Glutamatergic neuron (in vitro differentiated cells): ENCODE measurements around the gene TXNDC11. TPM values are rescaled to one million over a fixed set of nuclear protein-coding genes. Genes with fewer than 3 reads are reported as not detected.

Experiments used
- DNase-seq: peaks from one replicate; pipeline ENCODE4 v3.0.0; 2022
- H3K27ac Mint-ChIP-seq: one replicate; pipeline ENCODE4 v1.8.0; 2020; ENCODE audit warnings: mild to moderate bottlenecking, mixed read lengths, inconsistent platforms; ENCODE audit not compliant: unreplicated experiment
- H3K27me3 Mint-ChIP-seq: one replicate; pipeline ENCODE4 v1.8.0; 2020; ENCODE audit warnings: mild to moderate bottlenecking, moderate library complexity, mixed read lengths, inconsistent platforms; ENCODE audit not compliant: unreplicated experiment
- H3K36me3 Mint-ChIP-seq: one replicate; pipeline ENCODE4 v1.8.0; 2020; ENCODE audit warnings: mild to moderate bottlenecking, mixed read lengths, inconsistent platforms; ENCODE audit not compliant: unreplicated experiment
- H3K4me1 Mint-ChIP-seq: one replicate; pipeline ENCODE4 v1.8.0; 2020; ENCODE audit warnings: mild to moderate bottlenecking, low read depth, mixed read lengths, inconsistent platforms; ENCODE audit not compliant: unreplicated experiment
- H3K4me3 Mint-ChIP-seq: one replicate; pipeline ENCODE4 v1.8.0; 2020; ENCODE audit warnings: mild to moderate bottlenecking, mixed read lengths, inconsistent platforms; ENCODE audit not compliant: unreplicated experiment
- H3K9me3 Mint-ChIP-seq: one replicate; pipeline ENCODE4 v1.8.0; 2020; ENCODE audit warnings: mild to moderate bottlenecking, moderate library complexity, mixed read lengths, inconsistent platforms; ENCODE audit not compliant: unreplicated experiment
- CTCF ChIP-seq: fragments of 200-600 bp; sonication (generic); IDR thresholded peaks from one replicate; pipeline ENCODE4 v1.5.0; 2021; ENCODE audit not compliant: partially characterized antibody, unreplicated experiment
- total RNA-seq: library from RNA; stranded (reverse); fragmentation: NEBNext Ultra II Directional; extraction: Animal tissue kit (Norgen Biotek cat#: 25700); gene quantifications from one replicate; pipeline ENCODE4 v1.2.1, GENCODE V29; 2021; ENCODE audit not compliant: unreplicated experiment

Gene TXNDC11
- total RNA-seq, 1 donor from 2014 or later, result 18.4 TPM

DNA sequence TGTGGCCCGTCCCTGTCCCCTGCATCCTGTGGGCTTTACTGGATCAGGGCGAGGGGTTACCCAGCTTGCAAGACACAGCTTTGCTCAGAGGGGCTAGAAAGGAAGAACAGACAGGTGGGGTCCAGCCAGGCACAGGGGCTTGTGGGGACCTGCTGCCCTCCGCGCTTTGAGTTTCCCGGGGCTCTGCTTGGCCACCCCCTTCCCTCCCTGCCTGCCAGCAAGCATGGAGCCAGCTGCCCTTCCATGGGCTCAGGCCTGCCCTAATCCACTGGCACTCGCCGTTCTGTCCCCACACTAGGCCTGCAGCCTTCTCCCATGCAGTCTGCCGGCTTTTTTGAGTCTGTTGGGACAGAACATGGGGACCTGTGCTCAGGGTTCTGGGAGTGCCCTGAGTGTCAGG is 71.0 kb downstream of the TXNDC11 start:
- Mint-ChIP-seq H3K36me3 (no peaks in the 10 kb centered on the region), H3K4me1 (peaks cover 39% of the 10 kb centered on the region), H3K9me3 (peaks cover 34% of the 10 kb centered on the region), H3K4me3 (peak overlapping the region; percentile 94), H3K27me3 (peaks cover 33% of the 10 kb centered on the region), H3K27ac (peak overlapping the region; percentile 98)
- no peak for DNase-seq
- TF ChIP-seq CTCF, result no peak

GRCh38 chr16:11671271-11671670 is 71.4 kb downstream of the TXNDC11 start:
- no peaks in the 10 kb centered on the region for H3K36me3 Mint-ChIP-seq

DNA sequence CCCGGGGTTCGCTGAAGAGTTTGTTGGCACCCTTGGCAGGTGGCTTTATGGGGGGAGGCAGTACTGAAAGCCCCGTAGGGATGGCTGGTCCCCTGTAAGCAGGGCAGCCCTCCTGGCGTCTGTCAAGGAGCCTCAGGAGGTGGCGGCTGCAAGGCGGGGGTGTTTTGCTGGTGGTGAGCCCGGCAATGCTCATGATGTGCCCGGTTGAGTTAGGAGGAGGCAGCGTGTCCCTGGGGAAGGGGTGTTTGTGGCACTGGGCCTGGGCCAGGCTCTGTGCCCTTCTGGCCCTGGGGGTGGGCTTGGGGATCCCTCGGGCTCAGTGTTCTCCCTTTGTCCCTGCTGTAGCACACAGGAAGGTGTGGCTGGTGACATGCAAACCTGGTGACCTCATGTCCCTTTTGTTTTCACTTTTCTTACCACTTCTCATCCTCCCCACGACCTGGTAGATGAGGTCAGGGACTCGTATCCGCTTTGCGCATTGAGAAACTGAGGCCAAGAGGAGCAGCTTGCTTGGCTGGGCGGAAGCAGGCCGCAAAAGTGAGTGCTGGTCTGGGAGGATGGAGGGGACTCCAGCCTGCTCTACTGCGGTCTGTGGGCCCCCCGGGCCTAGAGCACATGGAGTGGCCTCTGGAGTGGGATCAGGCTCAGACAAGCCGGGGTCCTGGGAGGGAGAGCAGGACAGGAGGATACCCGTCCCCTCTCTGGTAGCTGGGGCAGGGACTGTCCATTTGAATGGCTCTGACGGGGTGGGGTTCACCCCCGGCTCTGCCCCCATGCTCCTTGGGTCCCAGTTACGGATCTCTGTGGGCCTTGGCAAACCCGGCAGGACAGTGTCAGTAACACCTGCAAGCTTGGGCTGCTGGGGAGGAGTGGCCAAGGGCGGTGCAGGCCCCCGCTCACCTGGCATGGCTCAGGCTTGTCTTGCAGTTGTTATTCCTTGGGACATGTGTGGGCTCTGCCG is 72.2 kb downstream of the TXNDC11 start:
- peak overlapping the region; percentile 94 for H3K4me3 Mint-ChIP-seq
- H3K27me3 Mint-ChIP-seq, result peaks cover 35% of the 10 kb centered on the region
- H3K4me1 Mint-ChIP-seq, result peaks cover 44% of the 10 kb centered on the region
- no peak for TF ChIP-seq CTCF
- H3K36me3 Mint-ChIP-seq, result no peaks in the 10 kb centered on the region
- H3K27ac Mint-ChIP-seq, result peak overlapping the region; percentile 98
- peaks cover 45% of the 10 kb centered on the region for H3K9me3 Mint-ChIP-seq
- peak; percentile 68 for DNase-seq

More at GRCh38 chr16:11671271-11671670, 71.4 kb downstream of the TXNDC11 start:
- no peak for TF ChIP-seq CTCF
- peaks cover 34% of the 10 kb centered on the region for H3K27me3 Mint-ChIP-seq
- H3K27ac Mint-ChIP-seq, result peak overlapping the region; percentile 98
- H3K9me3 Mint-ChIP-seq, result peaks cover 39% of the 10 kb centered on the region
- peaks cover 42% of the 10 kb centered on the region for H3K4me1 Mint-ChIP-seq
- no peak for DNase-seq
- peak overlapping the region; percentile 94 for H3K4me3 Mint-ChIP-seq

DNA sequence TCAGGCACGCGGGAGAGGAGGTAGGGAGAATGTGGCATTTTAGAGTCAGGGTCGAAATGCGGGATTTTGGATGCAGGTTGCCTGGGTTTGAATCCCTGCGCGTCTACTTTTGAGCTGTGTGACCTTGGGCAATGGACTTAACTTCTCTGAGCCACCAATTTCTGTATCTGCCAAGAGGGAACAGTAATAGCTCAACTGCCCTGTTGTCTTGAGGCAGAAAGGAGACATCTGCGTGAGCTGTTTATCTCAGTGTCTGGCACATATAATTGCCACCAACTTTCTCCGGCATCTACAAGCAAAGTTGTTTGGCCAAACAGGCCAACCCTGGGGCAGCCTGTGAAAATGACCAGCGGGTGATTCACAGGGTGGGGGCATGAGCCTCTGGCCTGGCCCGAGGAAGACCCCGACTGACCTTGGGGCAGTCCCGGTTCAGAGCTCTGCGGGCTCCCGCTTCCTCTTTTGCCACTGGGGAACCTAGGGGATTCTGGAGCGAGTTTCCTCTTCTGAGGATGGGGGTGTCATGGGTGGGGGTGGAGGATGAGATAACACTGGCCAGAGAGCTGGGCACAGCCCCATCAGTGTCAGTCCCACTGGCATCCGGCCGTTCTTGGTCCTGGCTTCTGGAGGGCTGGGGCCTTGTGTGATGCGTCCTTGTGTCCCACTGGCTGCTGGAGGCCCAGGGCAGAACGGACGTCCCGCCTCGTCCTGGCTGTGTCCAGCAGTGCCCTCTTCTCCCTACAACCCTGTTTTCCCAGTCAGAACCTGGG is 73.1 kb downstream of the TXNDC11 start:
- peak overlapping the region; percentile 98 for H3K27ac Mint-ChIP-seq
- no peak for TF ChIP-seq CTCF
- peaks cover 34% of the 10 kb centered on the region for H3K27me3 Mint-ChIP-seq
- H3K9me3 Mint-ChIP-seq, result peaks cover 47% of the 10 kb centered on the region
- H3K4me3 Mint-ChIP-seq, result peak overlapping the region; percentile 94
- no peaks in the 10 kb centered on the region for H3K36me3 Mint-ChIP-seq
- peaks cover 44% of the 10 kb centered on the region for H3K4me1 Mint-ChIP-seq
- DNase-seq, result no peak
